Tibial nerve (tissue), 4 donors: ENCODE results near the gene ACSM3. TPM values are rescaled to one million over a fixed set of nuclear protein-coding genes. Genes with fewer than 3 reads are reported as not detected.

Source experiments
- DNase-seq, 2 donors: peaks; one replicate each; pipeline ENCODE4 v3.0.0-alpha.2; 2019; ENCODE audit warnings: low spot score in 2 of 2
- H3K27ac ChIP-seq, 4 donors: fragments of 200-600 bp; sonication (generic) in 3 of 4; one replicate each; pipeline ENCODE4 v1.5.1; 2017 to 2019; ENCODE audit warnings: mild to moderate bottlenecking in 1 of 4
- H3K27me3 ChIP-seq, 2 donors: fragments of 200-600 bp; sonication (generic) in 1 of 2; one replicate each; pipeline versions ENCODE4 v1.5.1 to v1.6.0; 2017 to 2019
- H3K36me3 ChIP-seq, 3 donors: fragments of 200-600 bp; sonication (generic); one replicate each; pipeline ENCODE4 v1.5.1; 2018 to 2019
- H3K4me1 ChIP-seq, 4 donors: fragments of 200-600 bp; sonication (generic) in 3 of 4; one replicate each; pipeline ENCODE4 v1.5.1; 2017 to 2019
- H3K4me3 ChIP-seq, 4 donors: fragments of 200-600 bp; sonication (generic) in 3 of 4; one replicate each; pipeline ENCODE4 v1.5.1; 2017 to 2019; ENCODE audit warnings: mild to moderate bottlenecking in 1 of 4, moderate library complexity in 1 of 4
- H3K9me3 ChIP-seq, 4 donors: fragments of 200-600 bp; sonication (generic) in 3 of 4; one replicate each; pipeline ENCODE4 v1.5.1; 2017 to 2019
- EP300 ChIP-seq, 2 donors: sonication (generic); formaldehyde crosslinking; IDR thresholded peaks; one replicate each; pipeline ENCODE4 v1.6.1; 2017; ENCODE audit warnings: antibody characterized with exemption in 2 of 2, mild to moderate bottlenecking in 1 of 2
- POLR2A ChIP-seq, 2 donors: fragments of 450-650 bp; IDR thresholded peaks; one replicate each; pipeline ENCODE4 v1.6.1; 2017; ENCODE audit warnings: antibody characterized with exemption in 2 of 2, mild to moderate bottlenecking in 2 of 2, moderate library complexity in 2 of 2
- WGBS, 2 donors: methylation state at CpG; one replicate each; pipeline ENCODE4 v1.1.5; 2018; 5-methylcytosine and 5-hydroxymethylcytosine counted together
- total RNA-seq, 4 donors: library from RNA; depleted of rRNA; stranded (reverse); fragments of >200 nt; gene quantifications; one replicate each; pipeline ENCODE4 v1.1.0, GENCODE V29; 2016
- TF ChIP-seq, protein P1 (sequence below), 5 experiments: fragments of 200-600 bp in 3 of 5; fragments of 450-650 bp in 2 of 5; sonication (generic) in 3 of 5; IDR thresholded peaks; one replicate each; pipeline ENCODE4 v1.5.1; 2016 to 2019; ENCODE audit warnings: antibody characterized with exemption in 5 of 5, mild to moderate bottlenecking in 3 of 5, moderate library complexity in 2 of 5

The ACSM3 gene
- total RNA-seq, 4 donors from 2014 or later = 1.2 to 2.5 (median 1.6) TPM

DNA sequence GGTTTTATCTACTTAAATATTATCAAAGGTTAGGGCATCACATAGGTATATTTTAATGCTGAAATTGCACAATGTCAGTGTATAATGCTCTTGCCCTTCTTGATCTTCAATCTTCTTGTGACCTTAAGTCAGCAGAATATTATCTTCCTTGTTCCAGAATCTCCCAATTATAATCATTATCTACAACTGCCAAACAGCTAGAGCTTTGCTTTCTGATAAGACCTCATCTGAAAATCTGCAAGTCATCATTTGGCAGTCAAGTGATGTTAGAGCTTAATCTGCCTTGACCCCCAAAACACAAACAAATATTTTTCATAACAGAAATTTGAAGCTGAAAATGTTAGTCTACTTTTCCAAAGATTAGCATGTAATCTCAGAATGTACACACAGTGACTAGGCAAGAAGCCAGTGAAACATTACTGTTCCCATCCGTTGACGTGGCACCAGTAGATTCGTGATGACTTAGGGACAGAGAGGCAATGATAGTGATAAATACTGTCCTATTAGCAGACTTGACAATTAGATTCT is 62.3 kb downstream of the ACSM3 start:
- DNase-seq = no peak
- no peak overlapping the region for H3K4me3 ChIP-seq
- H3K27ac ChIP-seq = no peak overlapping the region
- WGBS, 2 donors = 70 to 79% methylated on average over 3 of the region's 3 CpGs
- H3K36me3 ChIP-seq = peaks cover 0 to 23% (median 0%) of the 10 kb centered on the region in 3 donors
- H3K27me3 ChIP-seq = no peaks in the 10 kb centered on the region
- no peaks in the 10 kb centered on the region for H3K9me3 ChIP-seq
- H3K4me1 ChIP-seq = no peaks in the 10 kb centered on the region
- TF ChIP-seq EP300 (IDR thresholded peaks at IDR 0.05) (no peak), POLR2A (IDR thresholded peaks at IDR 0.05) (no peak)
- TF ChIP-seq, protein P1, sequence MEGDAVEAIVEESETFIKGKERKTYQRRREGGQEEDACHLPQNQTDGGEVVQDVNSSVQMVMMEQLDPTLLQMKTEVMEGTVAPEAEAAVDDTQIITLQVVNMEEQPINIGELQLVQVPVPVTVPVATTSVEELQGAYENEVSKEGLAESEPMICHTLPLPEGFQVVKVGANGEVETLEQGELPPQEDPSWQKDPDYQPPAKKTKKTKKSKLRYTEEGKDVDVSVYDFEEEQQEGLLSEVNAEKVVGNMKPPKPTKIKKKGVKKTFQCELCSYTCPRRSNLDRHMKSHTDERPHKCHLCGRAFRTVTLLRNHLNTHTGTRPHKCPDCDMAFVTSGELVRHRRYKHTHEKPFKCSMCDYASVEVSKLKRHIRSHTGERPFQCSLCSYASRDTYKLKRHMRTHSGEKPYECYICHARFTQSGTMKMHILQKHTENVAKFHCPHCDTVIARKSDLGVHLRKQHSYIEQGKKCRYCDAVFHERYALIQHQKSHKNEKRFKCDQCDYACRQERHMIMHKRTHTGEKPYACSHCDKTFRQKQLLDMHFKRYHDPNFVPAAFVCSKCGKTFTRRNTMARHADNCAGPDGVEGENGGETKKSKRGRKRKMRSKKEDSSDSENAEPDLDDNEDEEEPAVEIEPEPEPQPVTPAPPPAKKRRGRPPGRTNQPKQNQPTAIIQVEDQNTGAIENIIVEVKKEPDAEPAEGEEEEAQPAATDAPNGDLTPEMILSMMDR (IDR thresholded peaks at IDR 0.05) = no peak

DNA sequence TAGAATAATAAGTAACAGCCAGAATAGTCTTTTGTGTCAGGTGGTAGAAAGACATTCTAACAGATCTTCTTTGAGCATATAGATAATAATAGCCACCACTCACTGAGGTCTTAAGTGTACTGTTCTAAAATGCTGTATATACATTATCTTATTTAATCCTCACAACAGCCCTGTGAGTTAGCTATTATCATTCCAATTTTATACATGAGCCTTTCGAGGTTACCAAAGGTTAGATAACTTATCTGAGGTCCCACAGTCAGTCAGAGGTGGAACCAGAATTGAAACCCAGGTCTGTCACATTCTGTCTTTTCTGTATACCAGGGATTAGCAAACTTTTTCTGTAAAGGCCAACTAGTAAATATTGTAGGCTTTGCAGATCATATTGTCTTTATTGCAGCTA is 65.7 kb downstream of the ACSM3 start:
- WGBS, 2 donors = 95 to 100% methylated on average over 1 of the region's 1 CpG
- H3K27ac ChIP-seq = no peak overlapping the region
- peaks cover 0 to 29% (median 0%) of the 10 kb centered on the region in 3 donors for H3K36me3 ChIP-seq
- no peak overlapping the region for H3K4me3 ChIP-seq
- no peaks in the 10 kb centered on the region for H3K27me3 ChIP-seq
- TF ChIP-seq EP300 (IDR thresholded peaks at IDR 0.05) (no peak), POLR2A (IDR thresholded peaks at IDR 0.05) (no peak)
- TF ChIP-seq, protein P1 (IDR thresholded peaks at IDR 0.05) = no peak
- DNase-seq = no peak
- H3K4me1 ChIP-seq = no peaks in the 10 kb centered on the region
- no peaks in the 10 kb centered on the region for H3K9me3 ChIP-seq

DNA sequence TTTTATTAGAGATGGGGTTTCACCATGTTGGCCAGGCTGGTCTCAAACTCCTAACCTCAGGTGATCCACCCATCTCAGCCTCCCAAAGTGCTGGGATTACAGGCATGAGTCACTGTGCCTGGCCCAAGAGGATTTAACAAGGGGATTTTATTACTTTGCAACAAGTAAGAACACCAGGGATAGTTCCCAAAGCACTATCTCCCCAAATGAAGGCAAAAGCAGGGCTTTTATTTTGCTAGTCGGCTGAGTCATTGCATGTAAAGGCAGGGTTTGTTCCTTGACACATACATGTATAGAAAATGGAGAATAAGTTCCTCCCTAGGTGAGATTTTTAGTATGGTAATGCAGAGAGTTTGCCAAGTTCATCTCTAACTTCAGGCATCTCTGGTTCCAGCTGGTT is 66.6 kb downstream of the ACSM3 start:
- 89% methylated on average over 1 of the region's 1 CpG; no CpG with 5 or more reads in 1 of the 2 donors for WGBS, 2 donors
- DNase-seq = no peak
- H3K9me3 ChIP-seq = no peaks in the 10 kb centered on the region
- TF ChIP-seq, protein P1 (IDR thresholded peaks at IDR 0.05) = no peak
- TF ChIP-seq EP300 (IDR thresholded peaks at IDR 0.05) = no peak
- TF ChIP-seq POLR2A (IDR thresholded peaks at IDR 0.05) = no peak
- H3K27ac ChIP-seq = no peak overlapping the region
- H3K4me3 ChIP-seq = no peak overlapping the region
- H3K36me3 ChIP-seq = peaks cover 0 to 36% (median 0%) of the 10 kb centered on the region in 3 donors
- no peaks in the 10 kb centered on the region for H3K27me3 ChIP-seq
- H3K4me1 ChIP-seq = no peaks in the 10 kb centered on the region

DNA sequence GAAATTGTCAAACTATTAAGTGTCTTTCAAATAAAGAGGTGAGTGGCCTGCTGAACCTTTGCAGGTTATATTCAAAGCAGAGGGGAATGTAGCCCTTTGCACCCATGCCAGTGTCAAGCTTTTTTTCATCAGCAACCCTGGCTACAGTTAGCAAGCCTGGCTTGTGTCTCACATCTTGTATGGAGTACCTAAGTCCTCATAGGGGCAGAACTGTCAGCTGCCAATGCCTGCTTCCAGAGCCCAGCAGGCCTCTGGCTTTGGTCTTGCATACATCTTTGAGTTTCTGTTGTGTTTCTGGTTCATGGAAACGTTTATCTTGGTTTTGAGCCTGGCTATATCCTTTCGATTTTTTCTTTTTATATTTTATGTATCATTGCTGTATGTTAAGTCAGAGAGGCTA is 69.3 kb downstream of the ACSM3 start:
- peaks cover 0 to 10% (median 0%) of the 10 kb centered on the region in 4 donors for H3K9me3 ChIP-seq
- H3K27me3 ChIP-seq = no peaks in the 10 kb centered on the region
- H3K4me3 ChIP-seq = no peak overlapping the region
- WGBS, 2 donors = 87 to 88% methylated on average over 2 of the region's 2 CpGs
- no peaks in the 10 kb centered on the region for H3K4me1 ChIP-seq
- TF ChIP-seq, protein P1 (IDR thresholded peaks at IDR 0.05) = no peak
- TF ChIP-seq EP300 (IDR thresholded peaks at IDR 0.05) (no peak), POLR2A (IDR thresholded peaks at IDR 0.05) (no peak)
- DNase-seq = no peak
- H3K36me3 ChIP-seq = peaks cover 0 to 53% (median 0%) of the 10 kb centered on the region in 3 donors
- H3K27ac ChIP-seq = no peak overlapping the region

DNA sequence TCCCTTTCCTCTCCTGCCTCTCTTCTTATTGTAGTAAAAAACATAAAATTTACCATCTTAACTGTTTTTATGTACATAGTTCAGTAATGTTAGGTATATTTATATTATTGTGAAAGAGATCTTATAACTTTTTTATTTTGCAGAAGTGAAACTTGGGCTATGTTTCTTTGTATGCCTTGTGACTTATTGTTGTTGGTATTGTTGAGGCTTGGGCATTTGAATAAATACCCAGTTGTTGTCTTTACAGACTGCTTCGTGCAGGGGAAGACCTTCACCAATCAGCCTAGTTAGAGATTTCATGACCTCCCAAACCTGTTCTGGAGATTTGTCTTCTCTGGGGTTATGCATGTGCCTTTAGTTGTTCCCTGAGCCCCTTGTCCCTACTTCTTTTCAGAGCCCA is 74.4 kb downstream of the ACSM3 start:
- TF ChIP-seq EP300 (IDR thresholded peaks at IDR 0.05) (no peak), POLR2A (IDR thresholded peaks at IDR 0.05) (no peak)
- TF ChIP-seq, protein P1 (IDR thresholded peaks at IDR 0.05) = no peak
- Histone ChIP-seq H3K4me3 (no peak overlapping the region), H3K36me3 (peaks cover 0 to 51% (median 0%) of the 10 kb centered on the region in 3 donors), H3K27me3 (no peaks in the 10 kb centered on the region), H3K27ac (no peak overlapping the region), H3K9me3 (peaks cover 0 to 10% (median 0%) of the 10 kb centered on the region in 4 donors), H3K4me1 (no peaks in the 10 kb centered on the region)
- DNase-seq = no peak
- 74 to 81% methylated on average over 1 of the region's 1 CpG for WGBS, 2 donors
